HepG2 (cell line): Measurements from ENCODE around the gene DHFR2. TPM values are rescaled to one million over a fixed set of nuclear protein-coding genes. Genes with fewer than 3 reads are reported as not detected.

Experiments
- ATAC-seq: fragments of 200-7000 bp; cut with Tn5 transposase; 3 replicates; pipeline ENCODE4 v1.9.1; 2020; ENCODE audit warnings: mild to moderate bottlenecking, moderate library complexity
- BruUV-seq: library from RNA; stranded (reverse); fragments of 400-500 nt; replicated peaks from 2 replicates; lab custom pipeline; 2021; lab: Mats Ljungman, UMichigan
- CTCF ChIA-PET: fragments of 300-600 bp; formaldehyde crosslinking; extraction: SDS; loops from one replicate; lab custom pipeline; 2021; ENCODE audit warnings: low total read pairs, inconsistent platforms, low intra/inter-chr PET ratio; lab: Yijun Ruan, JAX
- POLR2A ChIA-PET: fragments of 350-600 bp; sonication (Branson Sonifier 250); formaldehyde crosslinking; loops from one replicate; lab custom pipeline; 2020; ENCODE audit warnings: antibody characterized with exemption, inconsistent platforms; lab: Yijun Ruan, JAX
- DNase-seq: peaks from one replicate; pipeline ENCODE4 v3.0.0-alpha.2; 2015; ENCODE audit warnings: low spot score
- FAIRE-seq: peaks from 3 replicates; lab custom pipeline; 2011; peaks lifted over from hg19 to GRCh38; lab: Jason Lieb, UNC
- H2AFZ ChIP-seq: one replicate; pipeline ENCODE4 v1.6.1; 2011; ENCODE audit warnings: low read length, inconsistent platforms
- H3K27ac ChIP-seq: fragments of 300-600 bp; 3 replicates; pipeline ENCODE4 v1.8.0; 2011; ENCODE audit warnings: mixed run types, mild to moderate bottlenecking, mixed read lengths, low read length, inconsistent platforms; ENCODE audit not compliant: insufficient read depth; ENCODE audit errors: extremely low read length
- H3K27me3 ChIP-seq, 2 experiments: fragments of 200-600 bp in 1 of 2; 2 replicates in 1 of 2; 3 replicates in 1 of 2; pipeline versions ENCODE4 v1.6.0 to v1.8.0; 2011; ENCODE audit warnings: low read length in 2 of 2, mild to moderate bottlenecking in 2 of 2, moderate library complexity in 2 of 2, inconsistent platforms in 1 of 2; ENCODE audit not compliant: insufficient read depth in 2 of 2, control insufficient read depth in 1 of 2
- H3K36me3 ChIP-seq, 2 experiments: fragments of 200-600 bp in 1 of 2; replicated peaks in 1 of 2; 2 replicates in 1 of 2; 3 replicates in 1 of 2; pipeline versions ENCODE4 v1.5.1 to v1.8.0; 2011; ENCODE audit warnings: low read length in 2 of 2, inconsistent platforms in 1 of 2; ENCODE audit not compliant: insufficient read depth in 2 of 2, control insufficient read depth in 1 of 2
- H3K4me1 ChIP-seq: 2 replicates; pipeline ENCODE4 v1.5.1; 2012; ENCODE audit warnings: low read length, inconsistent platforms; ENCODE audit not compliant: insufficient read depth
- H3K4me2 ChIP-seq: 2 replicates; pipeline ENCODE4 v1.6.0; 2011; ENCODE audit warnings: low read depth, low read length, inconsistent platforms
- H3K4me3 ChIP-seq, 3 experiments: fragments of 200-600 bp in 1 of 3; sonication (generic), shearing (Covaris generic) in 1 of 3; replicated peaks in 1 of 3; 2 replicates each; pipeline ENCODE4 v1.5.1; 2011 to 2016; ENCODE audit warnings: low read length in 3 of 3, inconsistent platforms in 2 of 3, low read depth in 2 of 3, mild to moderate bottlenecking in 2 of 3, control low read depth in 1 of 3, mixed read lengths in 1 of 3; ENCODE audit not compliant: insufficient read depth in 1 of 3
- H3K79me2 ChIP-seq: one replicate; pipeline ENCODE4 v1.6.1; 2011; ENCODE audit warnings: low read length, inconsistent platforms; ENCODE audit not compliant: insufficient read depth
- H3K9ac ChIP-seq: 2 replicates; pipeline ENCODE4 v1.6.0; 2011; ENCODE audit warnings: mild to moderate bottlenecking, low read depth, low read length, inconsistent platforms; ENCODE audit not compliant: insufficient read depth
- H3K9me3 ChIP-seq: 2 replicates; pipeline ENCODE4 v1.5.1; 2012; ENCODE audit warnings: mild to moderate bottlenecking, low read length
- H4K20me1 ChIP-seq: 2 replicates; pipeline ENCODE4 v1.6.0; 2011; ENCODE audit warnings: inconsistent platforms, mild to moderate bottlenecking, low read length, moderate library complexity; ENCODE audit not compliant: insufficient read depth
- ARNT ChIP-seq: fragments of 450-650 bp; IDR thresholded peaks from 2 replicates; pipeline ENCODE4 v1.6.1; 2017
- ATAD3A ChIP-seq: sonication (generic); formaldehyde crosslinking; IDR thresholded peaks from 2 replicates; pipeline ENCODE4 v1.4.0; 2020; ENCODE audit warnings: missing genetic modification reagents
- PAWR ChIP-seq: sonication (generic); formaldehyde crosslinking; IDR thresholded peaks from 2 replicates; pipeline ENCODE4 v1.4.0; 2020; ENCODE audit warnings: missing genetic modification reagents, mild to moderate bottlenecking, borderline replicate concordance
- RBM22 ChIP-seq: fragments of 200-400 bp; formaldehyde crosslinking; optimal IDR thresholded peaks from 2 replicates; pipeline ENCODE3; 2017; ENCODE audit warnings: mild to moderate bottlenecking, low read length, moderate library complexity
- SAFB2 ChIP-seq: sonication (generic); formaldehyde crosslinking; IDR thresholded peaks from 2 replicates; pipeline ENCODE4 v1.5.1; 2020; ENCODE audit warnings: missing genetic modification reagents, low read depth, mild to moderate bottlenecking, borderline replicate concordance
- TGIF2 ChIP-seq: IDR thresholded peaks from 2 replicates; pipeline ENCODE4 v1.6.1; 2016; ENCODE audit warnings: control low read depth, missing compliant biosample characterization
- ZFP62 ChIP-seq: sonication (generic); formaldehyde crosslinking; IDR thresholded peaks from 2 replicates; pipeline ENCODE4 v1.4.0; 2020; ENCODE audit warnings: missing genetic modification reagents
- ZNF33A ChIP-seq: sonication (generic); formaldehyde crosslinking; IDR thresholded peaks from 2 replicates; pipeline ENCODE4 v1.5.1; 2020; ENCODE audit warnings: missing genetic modification reagents, mild to moderate bottlenecking, moderate library complexity, borderline replicate concordance
- ZNF543 ChIP-seq: sonication (generic); formaldehyde crosslinking; IDR thresholded peaks from 2 replicates; pipeline ENCODE4 v1.4.0; 2020; ENCODE audit warnings: mild to moderate bottlenecking, missing genetic modification reagents
- ZSCAN22 ChIP-seq: sonication (generic); formaldehyde crosslinking; IDR thresholded peaks from 2 replicates; pipeline ENCODE4 v1.4.0; 2020; ENCODE audit warnings: mild to moderate bottlenecking, missing genetic modification reagents
- WGBS: methylation state at CpG from one replicate; pipeline ENCODE4 v1.1.6; 2017; ENCODE audit warnings: low lambda C conversion rate; 5-methylcytosine and 5-hydroxymethylcytosine counted together
- in situ Hi-C: cut with HindIII; loops from 2 replicates; pipeline ENCODE4 v1.10.0; 2017; ENCODE audit warnings: low pct_unique_long_range_greater_than_20kb; ENCODE audit not compliant: extremely low pct_ligation_motif_present
- intact Hi-C: fragments of 100-400 bp; cut with micrococcal nuclease; formaldehyde crosslinking; loops from one replicate; pipeline ENCODE4 v1.10.0; 2022; ENCODE audit not compliant: unreplicated experiment
- polyA plus RNA-seq, 8 experiments: library from polyadenylated mRNA; depleted of rRNA in 3 of 8; stranded (reverse) in 7 of 8; unstranded in 1 of 8; fragments of >200 nt; fragmentation: Illumina TruSeq in 4 of 8; extraction: Trizol in 4 of 8; gene quantifications; 2 replicates each; pipeline versions ENCODE4 v1.2.1 to v1.2.3, GENCODE V29; 2011 to 2016; ENCODE audit warnings: low read depth in 4 of 8, missing spikeins in 1 of 8, mixed read lengths in 1 of 8; ENCODE audit not compliant: insufficient read depth in 1 of 8
- total RNA-seq, 5 experiments: library from RNA; depleted of rRNA; stranded (reverse); fragments of >200 nt; fragmentation: Illumina TruSeq; extraction: Trizol; gene quantifications; 2 replicates each; pipeline ENCODE4 v1.2.3, GENCODE V29; 2016; ENCODE audit warnings: low read depth in 1 of 5
- TF ChIP-seq, protein P1 (sequence below): sonication (generic); formaldehyde crosslinking; IDR thresholded peaks from 2 replicates; pipeline ENCODE4 v1.4.0; 2020; ENCODE audit warnings: low read depth, missing genetic modification reagents
- TF ChIP-seq, protein P2 (sequence below): sonication (generic); formaldehyde crosslinking; IDR thresholded peaks from 2 replicates; pipeline ENCODE4 v1.4.0; 2020; ENCODE audit warnings: low read depth, mild to moderate bottlenecking, missing genetic modification reagents
- TF ChIP-seq, protein P3 (sequence below): sonication (generic); formaldehyde crosslinking; IDR thresholded peaks from 2 replicates; pipeline ENCODE4 v1.4.0; 2020; ENCODE audit warnings: missing genetic modification reagents; ENCODE audit errors: not compliant biosample characterization
- TF ChIP-seq, protein P4 (sequence below): IDR thresholded peaks from 2 replicates; pipeline ENCODE4 v1.6.1; 2016; ENCODE audit warnings: mild to moderate bottlenecking, missing biosample characterization, missing genetic modification reagents
- TF ChIP-seq, protein P5 (sequence below): sonication (generic); formaldehyde crosslinking; IDR thresholded peaks from 2 replicates; pipeline ENCODE4 v1.4.0; 2020; ENCODE audit warnings: mild to moderate bottlenecking, missing genetic modification reagents

Gene DHFR2
- total and polyA plus RNA-seq, 2 of the 13 experiments (the other 11 are each of a cell fraction or from before 2014, with no cell fraction given): 1.4 to 4.6 TPM

DNA sequence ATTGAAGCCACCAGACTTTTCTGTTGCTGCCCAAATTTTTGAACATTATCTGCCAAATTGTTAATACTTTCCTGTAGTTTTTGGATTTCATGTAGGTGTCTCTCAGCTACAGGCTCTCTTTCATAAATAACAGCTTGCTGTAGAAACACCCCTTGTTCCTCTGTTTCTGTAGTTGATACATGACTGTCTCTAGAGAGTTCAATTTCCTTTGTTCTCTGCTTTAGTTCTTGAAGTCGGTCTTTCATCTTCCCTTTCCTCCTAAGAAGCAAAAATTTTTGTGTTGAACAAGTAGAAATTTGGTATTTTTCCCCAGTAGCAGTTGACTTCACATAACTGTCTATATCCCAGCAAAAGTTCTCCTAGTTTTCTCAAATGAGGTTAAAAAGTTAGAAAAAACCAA is 47.7 kb downstream of the DHFR2 start (continued):
- TF ChIP-seq, protein P1, sequence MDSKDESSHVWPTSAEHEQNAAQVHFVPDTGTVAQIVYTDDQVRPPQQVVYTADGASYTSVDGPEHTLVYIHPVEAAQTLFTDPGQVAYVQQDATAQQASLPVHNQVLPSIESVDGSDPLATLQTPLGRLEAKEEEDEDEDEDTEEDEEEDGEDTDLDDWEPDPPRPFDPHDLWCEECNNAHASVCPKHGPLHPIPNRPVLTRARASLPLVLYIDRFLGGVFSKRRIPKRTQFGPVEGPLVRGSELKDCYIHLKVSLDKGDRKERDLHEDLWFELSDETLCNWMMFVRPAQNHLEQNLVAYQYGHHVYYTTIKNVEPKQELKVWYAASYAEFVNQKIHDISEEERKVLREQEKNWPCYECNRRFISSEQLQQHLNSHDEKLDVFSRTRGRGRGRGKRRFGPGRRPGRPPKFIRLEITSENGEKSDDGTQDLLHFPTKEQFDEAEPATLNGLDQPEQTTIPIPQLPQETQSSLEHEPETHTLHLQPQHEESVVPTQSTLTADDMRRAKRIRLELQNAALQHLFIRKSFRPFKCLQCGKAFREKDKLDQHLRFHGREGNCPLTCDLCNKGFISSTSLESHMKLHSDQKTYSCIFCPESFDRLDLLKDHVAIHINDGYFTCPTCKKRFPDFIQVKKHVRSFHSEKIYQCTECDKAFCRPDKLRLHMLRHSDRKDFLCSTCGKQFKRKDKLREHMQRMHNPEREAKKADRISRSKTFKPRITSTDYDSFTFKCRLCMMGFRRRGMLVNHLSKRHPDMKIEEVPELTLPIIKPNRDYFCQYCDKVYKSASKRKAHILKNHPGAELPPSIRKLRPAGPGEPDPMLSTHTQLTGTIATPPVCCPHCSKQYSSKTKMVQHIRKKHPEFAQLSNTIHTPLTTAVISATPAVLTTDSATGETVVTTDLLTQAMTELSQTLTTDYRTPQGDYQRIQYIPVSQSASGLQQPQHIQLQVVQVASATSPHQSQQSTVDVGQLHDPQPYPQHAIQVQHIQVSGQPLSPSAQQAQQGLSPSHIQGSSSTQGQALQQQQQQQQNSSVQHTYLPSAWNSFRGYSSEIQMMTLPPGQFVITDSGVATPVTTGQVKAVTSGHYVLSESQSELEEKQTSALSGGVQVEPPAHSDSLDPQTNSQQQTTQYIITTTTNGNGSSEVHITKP (CRISPR knock-in tag): no peak
- TF ChIP-seq PAWR: no peak

DNA sequence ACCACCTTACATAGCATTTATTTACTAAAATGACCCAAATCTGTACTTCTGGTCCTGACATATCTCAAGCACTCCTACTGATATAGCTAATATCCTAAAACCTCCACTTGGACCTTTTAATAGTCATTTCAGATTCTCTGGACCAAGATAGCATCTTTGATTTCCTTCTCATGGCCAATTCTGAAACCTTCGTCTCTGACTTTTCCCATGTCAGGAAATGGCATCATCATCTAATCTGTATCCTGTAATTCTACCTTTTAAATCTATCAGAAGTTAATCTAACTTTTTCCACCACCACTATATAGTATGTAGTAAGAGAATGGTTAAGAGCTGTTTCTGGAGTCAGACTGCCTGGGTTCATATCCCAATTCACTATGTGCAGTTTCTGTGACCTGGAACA is 50.5 kb downstream of the DHFR2 start:
- in situ Hi-C loops (no loop called here), intact Hi-C loops (no loop called here)
- Histone ChIP-seq H3K36me3 (no peaks in the 10 kb centered on the region), H3K4me3 (no peak overlapping the region), H3K79me2 (no peaks in the 10 kb centered on the region), H3K27me3 (no peaks in the 10 kb centered on the region), H3K4me2 (no peak overlapping the region), H3K27ac (no peak overlapping the region), H4K20me1 (no peaks in the 10 kb centered on the region), H3K9ac (no peak overlapping the region), H2AFZ (no peak overlapping the region), H3K9me3 (no peaks in the 10 kb centered on the region), H3K4me1 (no peaks in the 10 kb centered on the region)
- POLR2A ChIA-PET: no interaction called here
- WGBS: 100% methylated on average over 1 of the region's 1 CpG
- no peak for ATAC-seq
- no peak for FAIRE-seq
- CTCF ChIA-PET: no interaction called here
- TF ChIP-seq ZNF33A (CRISPR knock-in tag) (no peak), ATAD3A (no peak), RBM22 (no peak), ZNF543 (CRISPR knock-in tag) (no peak), TGIF2 (CRISPR knock-in tag) (no peak), SAFB2 (CRISPR knock-in tag) (no peak), ZFP62 (CRISPR knock-in tag) (no peak), ZSCAN22 (CRISPR knock-in tag) (no peak), ARNT (no peak)
- TF ChIP-seq, protein P2, sequence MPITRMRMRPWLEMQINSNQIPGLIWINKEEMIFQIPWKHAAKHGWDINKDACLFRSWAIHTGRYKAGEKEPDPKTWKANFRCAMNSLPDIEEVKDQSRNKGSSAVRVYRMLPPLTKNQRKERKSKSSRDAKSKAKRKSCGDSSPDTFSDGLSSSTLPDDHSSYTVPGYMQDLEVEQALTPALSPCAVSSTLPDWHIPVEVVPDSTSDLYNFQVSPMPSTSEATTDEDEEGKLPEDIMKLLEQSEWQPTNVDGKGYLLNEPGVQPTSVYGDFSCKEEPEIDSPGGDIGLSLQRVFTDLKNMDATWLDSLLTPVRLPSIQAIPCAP: no peak
- TF ChIP-seq, protein P3, sequence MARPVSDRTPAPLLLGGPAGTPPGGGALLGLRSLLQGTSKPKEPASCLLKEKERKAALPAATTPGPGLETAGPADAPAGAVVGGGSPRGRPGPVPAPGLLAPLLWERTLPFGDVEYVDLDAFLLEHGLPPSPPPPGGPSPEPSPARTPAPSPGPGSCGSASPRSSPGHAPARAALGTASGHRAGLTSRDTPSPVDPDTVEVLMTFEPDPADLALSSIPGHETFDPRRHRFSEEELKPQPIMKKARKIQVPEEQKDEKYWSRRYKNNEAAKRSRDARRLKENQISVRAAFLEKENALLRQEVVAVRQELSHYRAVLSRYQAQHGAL: no peak
- TF ChIP-seq, protein P4, sequence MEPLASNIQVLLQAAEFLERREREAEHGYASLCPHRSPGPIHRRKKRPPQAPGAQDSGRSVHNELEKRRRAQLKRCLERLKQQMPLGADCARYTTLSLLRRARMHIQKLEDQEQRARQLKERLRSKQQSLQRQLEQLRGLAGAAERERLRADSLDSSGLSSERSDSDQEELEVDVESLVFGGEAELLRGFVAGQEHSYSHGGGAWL: no peak
- TF ChIP-seq, protein P5, sequence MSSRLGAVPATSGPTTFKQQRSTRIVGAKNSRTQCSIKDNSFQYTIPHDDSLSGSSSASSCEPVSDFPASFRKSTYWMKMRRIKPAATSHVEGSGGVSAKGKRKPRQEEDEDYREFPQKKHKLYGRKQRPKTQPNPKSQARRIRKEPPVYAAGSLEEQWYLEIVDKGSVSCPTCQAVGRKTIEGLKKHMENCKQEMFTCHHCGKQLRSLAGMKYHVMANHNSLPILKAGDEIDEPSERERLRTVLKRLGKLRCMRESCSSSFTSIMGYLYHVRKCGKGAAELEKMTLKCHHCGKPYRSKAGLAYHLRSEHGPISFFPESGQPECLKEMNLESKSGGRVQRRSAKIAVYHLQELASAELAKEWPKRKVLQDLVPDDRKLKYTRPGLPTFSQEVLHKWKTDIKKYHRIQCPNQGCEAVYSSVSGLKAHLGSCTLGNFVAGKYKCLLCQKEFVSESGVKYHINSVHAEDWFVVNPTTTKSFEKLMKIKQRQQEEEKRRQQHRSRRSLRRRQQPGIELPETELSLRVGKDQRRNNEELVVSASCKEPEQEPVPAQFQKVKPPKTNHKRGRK (CRISPR knock-in tag): no peak
- BruUV-seq: no TSS peak
- DNase-seq: no peak
